ENCODE data around the gene COL21A1. TPM values are rescaled to one million over a fixed set of nuclear protein-coding genes. Genes with fewer than 3 reads are reported as not detected.

The COL21A1 gene
- total RNA-seq, 1 experiment from 2014 or later: 1.8 TPM

- Histone ChIP-seq H3K4me1 (ENCODE audit: insufficient read depth, low read length) (no peaks in the 10 kb centered on the region), H2BK15ac (ENCODE audit: low read depth, low read length) (no peak overlapping the region), H4K8ac (replicated peaks; ENCODE audit: insufficient read length, low read depth, low read length) (no peak overlapping the region), H3K9me3 (ENCODE audit: control insufficient read depth, low read depth, low read length) (no peaks in the 10 kb centered on the region), H2BK20ac (ENCODE audit: low read depth, low read length, poor library complexity, severe bottlenecking) (no peak overlapping the region), H3T11ph (ENCODE audit: low read length) (no peak overlapping the region), H2AFZ (ENCODE audit: low read length) (no peak overlapping the region), H3K27me3 (ENCODE audit: insufficient read depth, low read length) (no peaks in the 10 kb centered on the region), H2BK12ac (ENCODE audit: insufficient read length, low read depth, low read length) (no peak overlapping the region), H3K18ac (ENCODE audit: insufficient read length, low read depth, low read length) (no peak overlapping the region), H3K79me2 (ENCODE audit: insufficient read depth, low read length) (no peaks in the 10 kb centered on the region), H3K56ac (ENCODE audit: insufficient read length, low read depth, low read length) (no peak overlapping the region), H4K20me1 (ENCODE audit: control insufficient read depth, insufficient read depth, insufficient read length) (no peaks in the 10 kb centered on the region), H2BK5ac (ENCODE audit: insufficient read length, low read length) (no peak overlapping the region), H3K4me2 (ENCODE audit: insufficient read depth, insufficient read length, low read length) (no peak overlapping the region), H3K9ac (ENCODE audit: extremely low read depth, insufficient read length, low read length) (no peak overlapping the region), H4K91ac (ENCODE audit: insufficient read length, low read depth, low read length) (no peak overlapping the region), H3K27ac (ENCODE audit: insufficient read length, low read depth, low read length) (no peak overlapping the region), H4K5ac (ENCODE audit: insufficient read length, low read depth, low read length) (no peak overlapping the region), H3K79me1 (ENCODE audit: insufficient read depth, low read depth, low read length, poor library complexity, severe bottlenecking) (no peaks in the 10 kb centered on the region), H2BK120ac (ENCODE audit: low read depth, low read length, poor library complexity, severe bottlenecking) (no peak overlapping the region), H2AK5ac (ENCODE audit: insufficient read length, low read length) (no peak overlapping the region), H3K4ac (ENCODE audit: low read depth, low read length) (no peak overlapping the region), H3K23me2 (ENCODE audit: insufficient read length, low read depth, low read length, poor library complexity, severe bottlenecking) (no peaks in the 10 kb centered on the region), H3K14ac (ENCODE audit: insufficient read depth, low read length) (no peak overlapping the region), H3K23ac (ENCODE audit: insufficient read length, low read depth, low read length) (no peak overlapping the region)
- H3K9me3 Mint-ChIP-seq: no peaks in the 10 kb centered on the region
- no peaks in the 10 kb centered on the region for H3K36me3 Mint-ChIP-seq (ENCODE audit: insufficient read depth in 1 of 3, low read depth in 3 of 3)
- no peak overlapping the region for H3K4me3 Mint-ChIP-seq
- WGBS (ENCODE audit: extremely low coverage, insufficient read length, low lambda C conversion rate): no CpG with 5 or more reads among the region's 1 CpG
- no peak for DNase-seq
- H3K4me1 Mint-ChIP-seq: no peaks in the 10 kb centered on the region
- no peaks in the 10 kb centered on the region for H3K27me3 Mint-ChIP-seq (ENCODE audit: low read depth)
- TF ChIP-seq CTCF (conservative IDR thresholded peaks at IDR 0.05): no peak
- H3K27ac Mint-ChIP-seq: no peak overlapping the region
Measured at GRCh38 chr6:56041591-56041990, 205.8 kb downstream of the COL21A1 start.
